GM19240 (cell line): ENCODE measurements around the gene CARMIL1.
A peak's percentile ranks its signal among the peaks of the same experiment; 100 is the strongest.
"Not testable (repeated sequence)": the region's sequence is repeated elsewhere in the genome, so short reads cannot be mapped to it uniquely, and the experiment has no call there.

ENCODE experiments used
- DNase-seq: peaks from one replicate; pipeline ENCODE4 v3.0.0; 2011; ENCODE audit warnings: low spot score; ENCODE audit not compliant: insufficient read length

CARMIL1 gene

DNA sequence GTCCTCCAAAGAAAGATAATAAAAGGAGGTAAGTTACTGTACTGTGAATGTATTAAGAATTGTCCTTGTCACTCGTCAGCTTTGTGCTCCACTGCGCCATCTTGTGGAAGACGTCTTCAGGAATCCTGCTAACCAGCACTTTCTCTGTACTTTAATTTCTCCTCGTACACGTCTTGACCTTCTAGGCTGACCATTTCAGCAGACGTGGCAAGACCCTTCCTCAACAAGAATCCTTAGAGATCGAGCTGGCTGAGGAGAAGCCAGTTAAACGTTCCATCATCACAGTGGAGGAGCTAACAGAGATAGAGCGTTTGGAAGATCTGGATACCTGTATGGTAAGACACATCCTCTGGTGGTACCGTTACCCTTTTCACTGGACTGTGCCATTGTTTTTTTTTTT is 277.3 kb downstream of the CARMIL1 start:
- peak; percentile 14 for DNase-seq

DNA sequence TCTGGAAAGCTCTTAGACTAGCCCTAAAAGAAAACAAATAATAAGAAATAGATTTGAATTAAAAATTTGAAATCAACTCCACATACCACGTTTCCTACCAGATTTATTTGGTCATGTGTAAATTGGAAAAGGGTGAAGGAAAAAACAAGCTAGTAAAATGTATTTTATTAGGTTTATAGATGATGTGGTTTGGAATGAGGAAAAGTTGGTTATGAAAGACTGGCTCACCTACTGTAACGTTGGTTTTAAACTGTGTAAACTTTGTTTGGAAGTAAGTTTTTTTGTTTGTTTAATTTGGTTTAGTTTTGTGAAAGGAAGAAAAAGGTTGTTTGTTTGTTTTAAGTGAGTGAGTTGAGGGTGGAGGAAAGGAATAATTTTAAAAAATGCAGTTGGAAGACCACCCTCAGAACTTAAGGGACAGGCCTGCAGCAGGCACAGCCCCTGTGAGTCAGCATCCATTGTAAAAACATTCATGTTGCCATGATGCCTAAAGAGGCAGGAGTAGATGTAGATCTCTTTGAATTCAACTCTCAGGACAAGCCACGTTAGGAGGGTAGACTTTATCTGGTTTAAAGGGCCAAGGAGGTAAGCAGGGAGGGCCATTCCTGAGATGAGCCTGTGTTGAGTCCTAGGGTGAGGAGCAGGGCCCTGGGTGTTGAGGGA is 279.1 kb downstream of the CARMIL1 start:
- DNase-seq: no peak

DNA sequence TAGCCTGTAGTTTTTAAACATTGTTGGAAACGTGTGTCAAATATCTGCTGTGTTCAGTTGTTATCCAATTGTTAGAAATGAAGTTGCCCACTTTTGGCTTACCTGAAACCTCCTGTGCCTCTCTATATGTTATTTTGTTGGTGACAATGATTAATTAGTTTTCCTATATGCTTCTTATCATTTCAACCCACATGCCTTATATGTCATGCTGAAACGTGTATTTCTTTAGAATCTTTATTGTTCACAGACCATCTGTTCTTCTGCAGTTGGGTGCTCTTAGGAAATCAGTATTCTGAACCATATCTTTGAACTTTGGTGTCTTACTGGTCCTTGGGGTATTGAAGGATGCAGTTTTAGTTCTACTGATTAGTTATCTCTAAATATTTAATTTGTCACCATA is 281.7 kb downstream of the CARMIL1 start:
- no peak for DNase-seq

DNA sequence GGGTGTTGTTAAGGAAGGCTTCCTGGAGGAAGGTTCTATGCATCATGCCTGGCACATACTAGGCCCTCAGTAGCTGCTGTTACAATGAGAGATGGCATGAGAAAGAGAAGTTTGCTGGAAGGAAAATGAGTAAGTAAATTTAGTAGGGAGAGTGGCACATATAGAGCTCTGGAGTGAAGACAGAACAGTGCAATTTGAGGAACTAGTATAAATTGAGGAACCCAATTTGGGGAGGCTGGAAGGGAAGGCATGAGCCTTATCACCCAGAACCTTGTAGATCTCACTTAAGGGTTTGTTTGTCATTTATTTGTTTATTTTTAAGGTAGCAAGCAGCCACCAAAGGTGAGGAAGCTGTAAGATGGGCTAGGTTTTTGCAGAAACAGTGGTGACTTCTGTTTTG is 285.8 kb downstream of the CARMIL1 start:
- DNase-seq: no peak

DNA sequence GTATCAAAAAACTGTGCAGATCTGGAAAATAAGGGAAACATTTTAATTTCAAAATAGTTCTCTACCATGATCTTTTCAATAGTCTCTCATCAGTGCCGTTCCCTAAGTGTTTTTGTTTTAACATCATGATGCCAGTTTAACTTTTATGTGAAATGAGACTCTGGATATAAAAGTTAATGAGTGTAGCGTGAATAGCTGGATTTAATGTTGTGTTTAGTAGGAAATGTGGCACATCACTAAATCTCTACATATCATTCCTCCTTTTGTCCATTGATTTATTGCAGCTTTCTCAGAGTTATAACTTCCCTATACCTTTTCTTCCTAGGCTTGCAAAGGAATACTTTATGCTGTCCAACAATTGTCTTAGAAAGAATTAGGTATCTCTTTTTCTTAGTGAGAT is 291.4 kb downstream of the CARMIL1 start:
- no peak for DNase-seq

DNA sequence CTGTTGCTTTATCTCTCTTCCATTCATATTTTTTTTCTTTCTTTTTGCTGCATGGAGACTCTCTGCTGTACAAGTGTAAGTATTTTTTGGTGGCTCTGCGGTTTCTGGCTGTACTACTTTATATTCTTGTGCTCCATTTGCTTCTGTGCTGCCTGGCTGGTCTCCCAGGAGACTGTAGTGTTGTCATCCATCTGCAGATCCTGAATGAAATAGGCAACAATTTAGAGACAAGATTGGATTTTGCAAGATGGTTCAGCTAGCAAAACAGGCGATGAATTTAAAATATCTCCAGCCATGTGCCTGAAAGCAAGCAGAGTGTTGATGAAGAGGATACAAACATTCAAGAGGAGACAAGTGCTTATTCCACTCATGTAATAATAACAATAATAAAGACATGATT is 297.7 kb downstream of the CARMIL1 start:
- no peak for DNase-seq

DNA sequence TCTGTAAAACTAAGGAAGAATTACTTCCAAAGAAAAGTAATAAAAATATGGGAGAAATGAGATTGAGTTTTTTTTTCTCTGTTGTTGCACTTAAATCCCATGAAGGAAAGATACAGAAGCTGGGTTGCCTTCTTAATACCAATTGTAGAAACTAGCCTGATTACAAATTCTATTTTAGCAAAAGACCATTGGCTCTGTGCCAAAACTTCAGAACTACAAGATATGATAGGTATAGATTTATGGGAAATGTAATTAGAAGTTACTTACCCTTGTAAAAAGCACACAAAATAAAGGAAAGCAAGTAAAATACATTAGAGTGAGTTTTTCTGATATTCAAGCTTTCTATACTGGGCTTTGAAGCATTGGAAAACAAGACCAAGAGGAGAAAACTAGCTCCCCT is 299.4 kb downstream of the CARMIL1 start:
- no peak for DNase-seq

DNA sequence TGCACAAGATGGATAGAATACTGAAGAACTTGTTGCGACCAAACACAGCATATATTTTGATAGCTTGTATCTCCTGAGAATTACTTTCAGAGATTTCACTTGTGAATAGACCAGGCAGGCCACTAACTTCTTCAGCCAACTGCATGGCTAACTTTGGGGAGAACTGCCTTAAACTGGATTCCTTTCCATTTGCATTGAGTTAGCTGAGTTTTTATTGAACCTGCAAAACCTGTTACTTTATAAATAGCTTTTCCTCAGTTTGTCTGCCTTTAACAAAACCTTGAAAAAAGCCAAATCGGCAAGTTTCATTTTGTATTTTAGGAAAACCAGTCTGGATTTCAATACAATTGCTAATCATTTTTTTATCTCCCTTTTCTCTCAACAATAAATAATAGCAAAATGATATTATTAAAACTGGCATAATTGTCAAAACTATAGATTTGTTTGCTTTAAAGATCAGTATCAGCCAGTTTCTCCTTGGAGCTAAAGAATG is 300.3 kb downstream of the CARMIL1 start:
- no peak for DNase-seq

DNA sequence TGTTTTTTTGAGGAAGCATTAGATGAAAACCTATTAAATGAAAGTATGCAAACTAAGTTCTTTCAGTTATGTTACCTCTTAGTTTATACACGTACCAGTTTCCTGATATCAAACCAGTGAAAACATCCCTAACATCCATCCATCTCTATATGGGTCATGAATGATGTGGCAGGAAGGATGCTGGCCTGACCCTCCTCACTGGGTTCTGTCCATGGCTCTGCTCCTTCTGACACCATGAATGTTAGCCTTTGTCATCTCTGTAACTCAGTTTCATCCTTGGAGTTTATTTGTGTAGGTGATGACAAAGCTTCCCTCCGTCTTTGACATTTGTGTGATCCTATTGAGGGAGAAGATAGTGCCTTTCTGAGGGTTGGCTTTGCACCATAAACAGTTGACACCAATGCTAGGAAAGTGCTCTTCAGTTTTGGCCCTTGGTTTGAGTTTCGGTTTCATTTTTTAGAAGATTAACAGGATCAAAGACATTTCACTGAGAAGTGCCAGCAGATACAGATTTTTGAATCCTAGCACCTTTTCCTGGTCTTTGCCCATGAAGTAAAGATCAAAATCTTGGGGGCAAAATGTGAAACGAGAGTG is 300.8 kb downstream of the CARMIL1 start:
- no peak for DNase-seq

DNA sequence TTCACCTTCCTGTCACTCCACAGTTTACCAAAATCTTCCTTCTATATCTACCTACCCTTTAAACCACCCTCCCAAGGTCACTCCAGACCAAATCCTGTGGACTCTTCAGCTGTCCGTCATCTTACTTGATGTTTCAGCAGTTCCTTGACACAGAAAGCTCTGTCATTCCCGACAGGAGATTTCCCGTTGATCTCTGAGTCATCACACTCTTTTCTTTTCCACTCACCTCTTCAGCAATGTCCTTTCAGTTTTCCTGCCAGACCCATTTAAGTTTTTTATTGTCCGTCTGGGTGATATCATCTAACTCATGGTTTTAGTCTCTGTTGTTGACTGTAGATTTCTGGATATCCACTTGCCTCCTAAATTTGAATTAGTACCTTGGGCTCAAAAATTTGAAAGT is 302.9 kb downstream of the CARMIL1 start:
- no peak for DNase-seq

DNA sequence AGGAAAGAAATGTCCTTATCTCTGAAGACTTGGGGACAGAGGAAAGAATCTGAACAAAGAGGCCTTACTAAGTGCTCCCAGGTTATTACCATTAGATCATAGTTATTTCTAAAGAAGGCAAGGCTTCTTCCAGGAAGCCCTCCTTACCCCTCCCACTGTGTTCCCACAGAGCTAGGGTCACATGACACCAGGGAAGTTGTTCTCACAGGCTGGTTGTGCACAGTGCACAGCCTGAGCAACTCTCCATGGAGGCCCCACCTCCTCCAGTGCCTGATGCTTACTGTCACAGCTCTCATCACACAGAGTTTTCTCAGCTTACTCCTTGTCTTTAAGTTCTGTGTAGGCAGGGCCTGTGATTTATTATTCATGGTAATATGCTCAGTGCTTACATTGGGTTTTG is 303.9 kb downstream of the CARMIL1 start:
- DNase-seq: no peak

DNA sequence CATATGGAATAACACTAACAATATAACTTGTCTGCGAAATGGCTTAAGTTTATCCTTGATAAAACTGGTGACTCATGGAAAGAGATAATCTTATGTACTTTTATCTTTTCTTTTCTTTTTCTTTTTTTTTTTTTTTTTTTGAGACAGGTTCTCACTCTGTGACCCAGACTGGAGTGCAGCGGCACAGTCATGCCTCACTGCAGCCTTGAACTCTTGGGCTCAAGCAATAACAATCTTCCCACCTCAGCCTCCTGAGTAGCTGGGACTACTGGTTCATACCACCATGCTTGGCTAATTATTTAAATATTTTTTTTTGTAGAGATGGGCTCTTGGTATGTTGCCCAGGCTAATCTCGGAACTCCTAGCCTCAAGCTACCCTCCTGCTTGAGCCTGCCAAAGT is 304.7 kb downstream of the CARMIL1 start:
- no peak for DNase-seq

DNA sequence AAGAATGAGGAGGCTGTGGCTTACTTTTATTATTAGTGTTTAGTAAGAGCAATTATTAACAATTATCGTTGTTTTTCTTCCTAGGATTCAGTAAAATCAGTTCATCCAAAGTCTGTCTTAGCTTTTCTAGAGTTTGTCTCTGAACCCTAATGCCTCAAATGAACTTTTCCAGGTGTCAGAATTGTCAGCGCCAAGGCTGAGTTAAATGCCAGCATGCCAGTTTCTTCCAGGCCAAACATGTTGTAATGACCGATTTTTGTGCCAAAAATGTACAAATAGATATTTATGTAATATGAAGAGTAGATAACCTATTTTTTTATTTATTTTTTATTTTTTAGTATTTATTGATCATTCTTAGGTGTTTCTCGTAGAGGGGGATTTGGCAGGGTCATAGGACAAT is 306.1 kb downstream of the CARMIL1 start:
- DNase-seq: no peak

DNA sequence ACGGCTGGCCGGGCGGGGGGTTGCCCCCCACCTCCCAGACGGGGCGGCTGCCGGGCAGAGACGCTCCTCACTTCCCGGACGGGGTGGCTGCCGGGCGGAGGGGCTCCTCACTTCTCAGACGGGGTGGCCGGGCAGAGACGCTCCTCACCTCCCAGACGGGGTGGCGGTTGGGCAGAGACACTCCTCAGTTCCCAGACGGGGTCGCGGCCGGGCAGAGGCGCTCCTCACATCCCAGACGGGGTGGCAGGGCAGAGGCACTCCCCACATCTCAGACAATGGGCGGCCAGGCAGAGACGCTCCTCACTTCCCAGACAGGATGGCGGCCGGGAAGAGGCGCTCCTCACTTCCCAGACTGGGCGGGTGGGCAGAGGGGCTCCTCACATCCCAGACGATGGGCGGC is 306.9 kb downstream of the CARMIL1 start:
- not testable (repeated sequence) for DNase-seq

DNA sequence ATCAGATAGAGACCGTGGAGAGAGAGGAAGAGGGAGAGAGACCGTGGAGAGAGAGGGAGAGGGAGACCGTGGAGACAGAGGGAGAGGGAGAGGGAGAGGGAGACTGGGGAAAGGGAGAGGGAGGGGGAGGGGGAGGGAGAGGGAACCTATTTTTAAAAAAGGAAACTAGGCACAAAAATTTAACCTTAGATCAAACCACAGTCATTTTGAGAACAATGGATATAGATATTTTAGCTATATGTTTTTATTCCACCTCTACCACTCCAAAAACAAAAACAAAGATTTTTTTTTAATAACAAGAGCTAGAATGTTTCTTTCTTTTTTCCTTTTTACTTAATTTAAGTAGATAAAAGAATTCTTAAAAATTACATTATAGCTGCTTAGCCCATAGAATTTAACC is 307.8 kb downstream of the CARMIL1 start:
- no peak for DNase-seq

DNA sequence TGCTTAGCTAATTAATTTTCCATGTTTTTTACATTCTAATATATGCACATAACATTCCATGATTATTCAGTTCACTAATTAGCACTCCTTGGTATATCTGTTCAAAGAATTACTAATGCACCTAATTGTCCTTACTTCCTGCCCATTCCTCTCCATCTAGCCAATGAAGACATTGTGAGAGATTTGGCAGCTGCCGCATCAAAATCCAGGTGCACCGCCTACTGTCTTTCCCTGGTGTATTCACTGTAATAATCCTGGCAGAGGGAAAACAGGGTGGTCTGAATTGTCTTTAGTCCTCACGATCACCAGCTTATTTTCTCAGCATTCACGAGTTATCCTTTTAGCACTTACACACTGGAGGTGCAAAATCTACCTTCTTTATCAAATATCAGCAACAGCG is 311.8 kb downstream of the CARMIL1 start:
- DNase-seq: no peak

DNA sequence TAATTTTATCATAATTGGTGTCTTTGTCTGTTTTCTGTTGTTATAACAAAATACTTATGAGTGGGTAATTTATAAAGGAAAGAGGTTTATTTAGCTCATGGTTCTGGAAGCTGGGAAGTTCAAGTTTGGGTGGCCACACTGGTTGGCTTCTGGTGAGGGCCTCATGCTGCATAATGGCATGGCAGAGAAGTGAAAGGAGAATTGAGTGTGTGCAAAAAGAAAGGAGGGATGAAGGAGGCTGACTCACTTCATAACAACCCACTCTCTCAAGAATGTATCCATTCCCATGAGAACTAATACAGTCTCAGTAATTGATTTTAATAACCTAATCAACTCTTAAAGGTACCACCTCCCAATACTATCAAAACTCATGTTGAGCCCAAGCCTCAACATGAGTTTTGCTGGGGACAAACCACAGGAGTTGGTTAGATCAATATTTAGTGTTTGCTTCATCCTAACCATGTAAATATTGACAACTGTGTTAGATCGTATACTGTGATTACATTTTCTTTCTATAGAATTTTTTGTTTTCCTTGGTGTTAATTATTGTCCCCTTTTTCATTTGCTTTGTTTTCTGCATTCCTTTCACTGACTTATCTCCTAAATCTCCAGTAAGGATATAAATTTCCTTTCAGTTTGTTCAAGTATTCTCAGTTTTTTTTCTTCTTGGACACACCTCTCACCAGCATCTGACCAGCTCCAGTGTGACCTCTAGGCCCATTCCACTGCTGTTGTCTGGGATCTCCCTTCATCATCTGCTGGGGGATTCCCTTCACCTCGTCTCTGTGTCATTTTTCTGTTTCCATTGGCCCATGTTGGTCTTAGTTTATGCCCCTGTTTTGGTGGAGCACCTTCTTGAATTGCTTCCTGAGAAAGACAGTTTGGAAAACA is 318.0 kb downstream of the CARMIL1 start:
- no peak for DNase-seq

DNA sequence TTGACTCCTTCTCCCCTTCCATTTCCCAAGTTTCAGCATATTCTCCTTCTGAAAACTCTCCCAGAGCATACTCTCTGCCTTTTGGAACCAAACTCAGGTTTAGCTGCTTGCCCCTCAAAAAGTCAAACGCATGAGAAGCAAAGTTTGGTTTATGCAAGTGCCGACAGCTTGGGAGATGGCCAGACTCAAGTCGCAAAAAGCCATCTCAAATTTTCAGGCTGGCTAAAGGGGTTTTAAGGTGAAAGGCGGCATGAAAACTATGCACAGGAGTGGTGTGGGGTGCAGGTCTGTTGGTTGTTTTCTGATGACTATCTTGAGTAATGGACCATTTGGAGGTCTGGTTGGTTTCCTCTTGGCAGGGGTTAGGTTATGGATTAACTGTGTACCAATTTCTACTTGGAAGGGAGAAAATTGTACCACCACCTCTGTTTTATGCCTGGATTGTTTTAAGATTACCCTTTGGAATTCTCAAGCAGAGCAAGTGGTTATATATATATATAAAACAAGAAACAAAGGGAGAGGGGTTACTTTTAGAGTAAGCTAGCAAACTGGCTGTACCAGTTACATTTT is 320.4 kb downstream of the CARMIL1 start:
- DNase-seq: no peak

DNA sequence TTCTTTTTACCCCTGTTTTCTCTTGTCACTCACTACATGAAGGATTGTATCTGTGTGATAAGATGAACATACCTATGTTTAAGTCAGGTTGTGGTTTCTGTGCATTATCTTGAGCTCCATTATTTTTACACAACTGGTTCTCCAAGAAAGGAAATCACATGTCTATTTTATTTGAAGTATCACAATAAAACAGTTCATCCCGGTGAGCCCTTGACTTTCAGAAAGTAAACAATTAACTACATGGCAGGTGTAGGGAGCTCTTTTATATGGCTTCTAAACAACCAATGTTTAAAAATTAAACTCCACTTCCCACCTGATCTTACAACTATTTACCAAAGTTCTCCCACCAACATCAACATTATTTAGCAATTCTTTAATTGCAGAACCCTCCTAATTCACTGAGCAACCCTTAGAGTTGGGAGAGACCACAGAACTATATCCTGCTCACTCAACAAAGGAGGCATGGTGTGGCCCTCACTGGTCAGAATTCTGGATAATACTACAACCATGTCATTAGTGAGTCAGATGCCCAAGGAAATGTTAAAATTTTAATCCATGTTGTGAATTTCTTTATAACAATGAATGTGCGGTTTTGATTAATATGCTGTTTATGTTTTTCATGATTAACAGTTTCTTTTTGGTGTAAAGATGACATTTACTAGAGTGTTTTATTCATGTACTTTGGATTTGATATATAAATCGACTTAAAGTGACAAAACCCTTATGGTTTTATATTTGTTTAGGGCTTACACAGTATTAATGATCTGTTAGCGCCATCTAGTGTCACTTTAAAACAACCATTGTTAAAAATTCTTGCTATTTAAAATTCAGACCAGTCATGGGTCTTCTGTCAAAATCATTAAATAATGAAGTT is 322.9 kb downstream of the CARMIL1 start:
- DNase-seq: no peak

DNA sequence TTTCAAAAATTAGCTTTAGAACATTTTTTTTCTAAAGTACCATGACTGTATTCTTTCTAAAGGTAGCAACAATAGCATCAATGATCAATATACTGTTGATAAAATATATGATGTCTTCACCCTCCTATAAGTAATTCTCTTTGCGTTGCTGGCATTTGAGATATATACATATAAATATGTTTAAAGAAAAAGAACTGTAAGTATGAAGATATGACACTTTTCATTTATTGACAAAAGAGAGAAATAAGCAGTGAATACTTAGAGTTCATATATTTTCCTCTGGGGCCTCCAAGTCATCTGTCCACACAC is 323.5 kb downstream of the CARMIL1 start:
- DNase-seq: no peak

DNA sequence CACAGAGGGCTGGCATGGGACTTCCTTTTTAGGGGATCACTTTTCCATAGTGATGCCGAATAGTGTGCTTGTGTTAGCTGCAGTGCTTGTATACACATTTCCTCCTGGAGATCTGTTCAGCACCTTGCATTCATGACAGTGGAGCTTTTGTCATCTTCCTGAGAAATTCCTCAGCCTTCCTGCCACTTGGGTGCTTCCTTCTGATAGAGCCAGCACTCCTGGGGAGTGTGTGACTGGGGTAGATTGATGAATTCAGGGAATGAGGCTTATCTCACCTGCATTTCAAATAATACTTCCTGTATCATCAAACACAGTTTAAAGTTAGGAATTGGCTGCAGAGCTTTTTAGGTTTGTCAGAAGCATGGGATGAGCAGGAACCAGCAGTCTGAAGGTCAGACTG is 324.1 kb downstream of the CARMIL1 start:
- DNase-seq: no peak
